ENCODE data around the gene ACSS1.

ACSS1 gene

GRCh38 chr20:24992487-24993205, 65.3 kb downstream of the ACSS1 start, which contains the start of gene APMAP:
TSS of gene APMAP (minus strand) at chr20:24992751. CDS start at chr20:24992688, 63 bp downstream.
- peak; percentile 79 to 99 for DNase-seq

- DNase-seq: peak in 1 of 2 experiments; percentile 72
Measured at GRCh38 chr20:24991897-24992486, 65.9 kb downstream of the ACSS1 start.

GRCh38 chr20:24990810-24991252, 67.1 kb downstream of the ACSS1 start:
- no peak for DNase-seq

- no peak for DNase-seq
Measured at GRCh38 chr20:24989162-24989561, 68.8 kb downstream of the ACSS1 start.

GRCh38 chr20:24987873-24988835, 69.8 kb downstream of the ACSS1 start:
- DNase-seq: no peak

- DNase-seq: no peak
Measured at GRCh38 chr20:24987244-24987643, 70.7 kb downstream of the ACSS1 start.

GRCh38 chr20:24986436-24987015, 71.4 kb downstream of the ACSS1 start:
- no peak for DNase-seq

GRCh38 chr20:24985802-24986201, 72.1 kb downstream of the ACSS1 start:
- DNase-seq: no peak

GRCh38 chr20:24984961-24985640, 72.8 kb downstream of the ACSS1 start:
- DNase-seq: no peak

- no peak for DNase-seq
Measured at GRCh38 chr20:24983896-24984295, 74.0 kb downstream of the ACSS1 start.

- no peak for DNase-seq
Measured at GRCh38 chr20:24981790-24982189, 76.1 kb downstream of the ACSS1 start.

GRCh38 chr20:24981282-24981681, 76.7 kb downstream of the ACSS1 start:
- no peak for DNase-seq

GRCh38 chr20:24980291-24981053, 77.5 kb downstream of the ACSS1 start:
- no peak for DNase-seq

- no peak for DNase-seq
Measured at GRCh38 chr20:24979036-24979960, 78.6 kb downstream of the ACSS1 start.

- DNase-seq: no peak
Measured at GRCh38 chr20:24978513-24978912, 79.4 kb downstream of the ACSS1 start.

- DNase-seq: no peak
Measured at GRCh38 chr20:24977797-24978196, 80.1 kb downstream of the ACSS1 start.

GRCh38 chr20:24977336-24977735, 80.6 kb downstream of the ACSS1 start:
- no peak for DNase-seq

- no peak for DNase-seq
Measured at GRCh38 chr20:24972341-24972740, 85.6 kb downstream of the ACSS1 start.

GRCh38 chr20:24971376-24972101, 86.4 kb downstream of the ACSS1 start:
- DNase-seq: no peak

GRCh38 chr20:24970754-24971153, 87.2 kb downstream of the ACSS1 start:
- DNase-seq: no peak

All from NCI-H526 (cell line).